ENCODE data around the gene COL13A1. TPM values are rescaled to one million over a fixed set of nuclear protein-coding genes. Genes with fewer than 3 reads are reported as not detected.

COL13A1 gene
- total RNA-seq, 1 donor from 2014 or later = 1.7 TPM

GRCh38 chr10:69792341-69792740 is 9.4 kb upstream of the COL13A1 start:
- DNase-seq = no peak

- DNase-seq = no peak
Measured at GRCh38 chr10:69794673-69795072, 7.0 kb upstream of the COL13A1 start.

- no peak for DNase-seq
Measured at GRCh38 chr10:69795242-69795934, 6.3 kb upstream of the COL13A1 start.

DNA sequence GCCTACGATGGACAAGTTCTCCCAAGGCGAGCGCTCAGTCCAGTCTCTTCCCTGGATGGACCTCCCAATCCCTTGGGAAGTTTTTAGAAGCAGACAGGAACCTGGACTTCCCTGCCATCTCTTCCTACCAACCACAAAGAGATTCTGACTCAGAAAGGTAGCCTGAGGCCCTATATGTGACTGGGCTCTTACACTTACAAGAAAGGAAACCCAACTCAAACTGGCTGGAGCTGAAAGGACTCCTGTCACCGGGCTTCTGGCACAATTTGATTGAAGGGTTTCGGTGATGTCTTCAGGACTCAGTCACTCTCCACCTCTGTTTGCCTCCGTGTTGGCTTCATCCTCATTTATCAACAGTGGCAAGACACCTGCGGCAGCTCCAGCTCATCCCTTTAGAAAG is 3.7 kb upstream of the COL13A1 start:
- DNase-seq = no peak

DNA sequence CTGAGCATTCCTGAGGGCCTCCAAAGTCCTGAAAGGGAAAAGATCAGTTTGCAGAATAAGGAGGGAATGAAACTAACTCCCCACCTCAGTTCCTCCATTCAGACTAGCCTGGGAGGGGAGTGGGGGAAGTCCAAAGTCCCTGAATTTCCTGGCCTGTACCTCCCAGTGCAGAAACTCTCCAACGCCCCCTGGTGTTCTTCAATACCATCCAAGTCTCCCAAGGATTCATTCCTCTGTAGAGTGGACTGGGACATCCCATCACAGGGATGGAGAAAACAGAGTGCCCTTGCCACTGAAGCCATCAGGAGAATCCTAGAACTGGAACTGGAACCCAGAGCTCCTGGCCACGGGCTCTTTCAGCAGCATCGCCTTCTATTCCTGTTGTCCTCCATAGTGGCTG is 1.6 kb upstream of the COL13A1 start:
- DNase-seq = no peak

DNA sequence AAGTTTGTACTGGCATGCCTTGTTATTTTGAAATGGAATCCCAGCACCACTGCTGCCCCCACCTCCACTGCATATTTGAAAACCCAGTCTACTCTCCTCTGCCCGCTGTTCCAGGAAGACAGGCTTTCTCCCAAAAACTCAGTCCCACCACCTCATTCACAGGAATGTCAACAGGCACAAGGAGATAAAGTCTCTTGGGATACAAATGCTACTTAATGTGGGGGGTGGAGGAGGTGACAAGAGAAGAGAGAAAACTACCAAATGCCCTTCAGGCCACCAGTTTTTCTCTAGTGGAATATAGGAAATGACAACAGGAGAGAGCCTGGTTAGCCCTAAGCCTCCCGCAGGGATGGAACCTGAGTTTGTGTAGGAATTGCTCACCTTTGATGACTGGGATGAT is 1.0 kb upstream of the COL13A1 start:
- DNase-seq = no peak

- no peak for DNase-seq
Measured at GRCh38 chr10:69801094-69801433, 642 bp upstream of the COL13A1 start.

DNA sequence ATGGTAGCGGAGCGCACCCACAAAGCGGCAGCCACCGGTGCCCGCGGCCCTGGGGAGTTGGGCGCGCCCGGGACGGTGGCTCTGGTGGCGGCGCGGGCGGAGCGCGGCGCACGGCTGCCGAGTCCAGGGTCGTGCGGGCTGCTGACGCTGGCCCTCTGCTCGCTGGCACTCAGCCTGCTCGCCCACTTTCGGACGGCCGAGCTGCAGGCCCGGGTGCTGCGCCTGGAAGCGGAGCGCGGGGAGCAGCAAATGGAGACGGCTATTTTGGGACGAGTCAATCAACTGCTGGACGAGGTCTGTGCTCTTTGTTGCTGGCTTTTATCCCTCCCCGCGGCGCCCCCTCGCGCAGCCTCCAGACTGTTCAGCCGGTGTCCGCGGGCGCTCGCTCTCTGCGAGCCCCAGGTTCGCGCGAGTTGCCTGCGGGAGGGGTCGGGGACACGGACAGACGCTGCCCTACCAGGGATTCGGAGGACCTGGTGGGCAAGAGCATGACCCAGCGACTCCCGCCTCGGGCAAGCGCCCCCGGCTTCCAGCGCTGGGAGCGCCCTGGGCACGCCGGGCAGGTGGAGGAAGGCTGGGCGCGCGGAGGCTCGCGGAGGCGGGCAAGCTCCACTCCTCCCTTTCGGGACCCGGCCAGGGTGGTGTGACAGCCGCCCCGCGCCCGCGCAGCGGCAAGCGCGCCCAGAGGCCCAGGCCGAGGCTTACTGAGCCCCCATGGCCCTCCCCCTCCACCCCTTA is 887 bp downstream of the COL13A1 start:
- no peak for DNase-seq

DNA sequence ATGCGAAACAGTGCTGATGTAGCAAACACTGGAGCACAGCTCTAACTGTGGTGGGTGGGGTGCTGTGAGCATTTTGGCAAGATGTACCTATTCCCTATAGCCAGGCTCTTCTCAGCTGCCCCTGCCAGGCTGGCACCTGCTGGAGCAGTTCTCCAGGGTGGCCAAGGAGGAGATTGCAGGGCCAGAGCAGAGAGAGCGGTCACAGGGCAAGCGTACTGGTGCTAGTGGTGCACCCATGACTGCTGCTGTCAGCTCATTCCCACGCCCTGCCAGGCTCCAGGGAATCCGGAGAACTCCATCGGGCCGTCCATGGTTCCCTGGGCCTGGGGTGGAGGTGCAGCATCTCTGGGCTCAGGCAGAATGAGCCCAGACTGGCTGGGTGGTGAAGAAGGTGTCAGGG is 2.1 kb downstream of the COL13A1 start:
- no peak for DNase-seq

DNA sequence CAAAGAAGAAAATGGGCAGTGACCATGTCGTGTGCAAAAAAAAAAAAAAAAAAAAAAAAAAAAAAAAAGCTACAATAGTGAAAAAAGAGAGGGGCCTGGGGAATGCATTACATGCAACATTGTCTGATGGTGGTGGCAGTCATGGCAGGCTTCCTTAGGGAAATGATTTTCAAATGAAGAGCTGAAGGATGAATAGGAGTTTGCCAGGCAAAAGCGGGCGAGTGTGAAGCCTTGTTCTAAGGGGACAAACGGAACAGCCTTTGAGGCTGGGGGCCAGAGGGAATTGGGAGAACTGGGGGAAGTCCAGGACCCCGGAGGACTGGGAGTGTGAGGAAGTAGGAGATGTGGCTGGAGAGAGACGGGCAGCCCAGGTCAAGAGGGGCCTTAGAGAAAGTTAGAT is 3.1 kb downstream of the COL13A1 start:
- DNase-seq = no peak

- no peak for DNase-seq
Measured at GRCh38 chr10:69807122-69807521, 5.4 kb downstream of the COL13A1 start.

DNA sequence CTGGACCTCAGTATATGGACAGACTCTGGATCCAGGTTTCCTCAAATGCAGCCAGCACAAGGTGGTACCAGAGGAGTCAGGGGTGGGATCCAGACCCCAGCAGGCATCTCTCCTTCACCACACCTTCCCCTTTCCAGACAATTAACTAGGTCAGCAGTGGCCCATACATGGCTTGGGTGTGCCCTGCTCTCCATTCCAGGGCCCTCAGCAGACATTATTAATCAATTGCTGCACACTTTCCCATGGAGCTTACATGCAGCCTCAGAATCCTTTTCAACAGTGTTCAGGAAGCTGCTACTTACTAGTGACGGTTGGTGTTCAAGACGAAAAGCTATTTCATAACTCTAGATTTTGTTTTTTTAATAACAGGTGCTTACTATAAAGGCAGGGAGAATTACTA is 6.0 kb downstream of the COL13A1 start:
- DNase-seq = no peak

DNA sequence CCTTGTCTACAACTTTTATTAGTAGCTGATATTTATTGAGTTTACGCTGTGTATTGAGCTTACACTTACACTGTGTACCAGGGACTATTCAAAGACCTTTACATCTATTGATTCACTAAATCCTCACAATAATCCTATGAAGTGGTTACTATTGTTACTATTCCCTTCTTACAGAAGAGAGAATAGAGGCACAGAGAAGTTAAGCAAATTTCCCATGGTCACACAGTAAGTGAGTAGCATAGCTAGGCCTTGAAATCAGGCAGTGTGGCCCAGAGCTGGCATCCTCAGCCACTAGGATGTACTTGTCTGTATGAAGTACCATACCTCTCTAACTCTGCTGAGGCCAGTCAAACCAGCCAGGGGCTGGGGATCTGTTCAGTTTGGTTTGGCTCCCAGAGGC is 7.6 kb downstream of the COL13A1 start:
- no peak for DNase-seq

DNA sequence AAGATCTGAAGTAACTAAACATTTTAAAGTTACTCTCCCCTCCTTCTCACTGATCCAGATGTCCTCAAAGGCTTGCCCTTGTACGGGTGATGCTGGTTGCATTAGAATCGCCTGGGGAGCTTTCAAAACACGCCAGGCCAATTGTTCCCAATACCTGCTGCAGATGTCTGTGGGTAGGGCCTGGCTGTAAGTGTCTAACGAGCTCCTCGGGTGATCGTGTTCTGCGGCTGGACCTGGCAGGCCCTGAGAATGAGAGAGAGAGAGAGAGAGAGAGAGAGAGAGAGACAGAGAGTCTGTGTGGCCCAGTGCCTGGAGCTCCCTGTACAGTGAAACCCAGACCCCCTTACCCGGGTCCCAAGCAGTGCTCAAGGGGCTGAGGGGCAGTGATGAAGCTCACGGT is 8.4 kb downstream of the COL13A1 start:
- DNase-seq = no peak

- no peak for DNase-seq
Measured at GRCh38 chr10:69810675-69811397, 9.1 kb downstream of the COL13A1 start.

DNA sequence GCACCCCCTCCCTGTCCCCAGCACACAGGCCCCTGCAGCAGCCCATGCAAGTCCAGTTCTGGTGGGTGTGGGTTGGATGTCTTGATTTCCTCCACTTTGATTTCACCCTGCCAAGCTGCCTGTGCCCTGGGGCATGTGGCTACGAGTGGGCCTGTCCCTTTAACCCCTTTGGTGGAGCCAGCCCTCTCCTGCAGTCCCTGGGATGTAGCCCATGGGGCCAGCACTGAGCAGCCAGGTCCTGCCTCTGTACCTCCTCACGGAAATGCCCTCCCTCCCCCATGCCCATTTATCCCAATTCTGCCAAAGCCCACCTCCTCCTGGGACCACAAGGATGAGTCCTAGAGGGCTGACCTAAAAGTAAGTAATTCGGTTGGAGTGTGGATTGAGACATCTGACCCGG is 11.9 kb downstream of the COL13A1 start:
- DNase-seq = no peak

- DNase-seq = no peak
Measured at GRCh38 chr10:69814251-69814650, 12.5 kb downstream of the COL13A1 start.

DNA sequence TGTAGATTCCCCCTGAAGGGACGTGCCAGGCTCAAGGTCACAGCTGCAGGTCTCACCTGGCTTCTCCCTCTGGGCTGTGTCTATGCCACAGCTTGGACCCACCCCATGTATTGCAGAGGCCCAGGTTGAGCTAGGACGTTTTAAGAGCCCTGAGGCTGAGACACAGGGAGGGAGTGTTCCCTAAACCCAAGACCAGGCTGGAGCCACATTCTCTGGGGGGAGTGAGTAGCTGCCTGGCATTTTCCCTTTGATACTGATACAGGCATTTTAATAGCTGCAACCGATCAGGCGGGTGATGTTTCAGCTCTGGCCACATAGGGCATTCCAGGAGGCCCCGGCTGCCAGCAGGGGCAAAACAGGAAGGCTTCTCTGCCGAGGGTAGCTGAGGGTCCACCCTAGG is 13.4 kb downstream of the COL13A1 start:
- DNase-seq = no peak

GRCh38 chr10:69816521-69816920 is 14.8 kb downstream of the COL13A1 start:
- no peak for DNase-seq

- no peak for DNase-seq
Measured at GRCh38 chr10:69817078-69817581, 15.4 kb downstream of the COL13A1 start.

GRCh38 chr10:69818676-69819239 is 17.1 kb downstream of the COL13A1 start:
- DNase-seq = no peak

DNA sequence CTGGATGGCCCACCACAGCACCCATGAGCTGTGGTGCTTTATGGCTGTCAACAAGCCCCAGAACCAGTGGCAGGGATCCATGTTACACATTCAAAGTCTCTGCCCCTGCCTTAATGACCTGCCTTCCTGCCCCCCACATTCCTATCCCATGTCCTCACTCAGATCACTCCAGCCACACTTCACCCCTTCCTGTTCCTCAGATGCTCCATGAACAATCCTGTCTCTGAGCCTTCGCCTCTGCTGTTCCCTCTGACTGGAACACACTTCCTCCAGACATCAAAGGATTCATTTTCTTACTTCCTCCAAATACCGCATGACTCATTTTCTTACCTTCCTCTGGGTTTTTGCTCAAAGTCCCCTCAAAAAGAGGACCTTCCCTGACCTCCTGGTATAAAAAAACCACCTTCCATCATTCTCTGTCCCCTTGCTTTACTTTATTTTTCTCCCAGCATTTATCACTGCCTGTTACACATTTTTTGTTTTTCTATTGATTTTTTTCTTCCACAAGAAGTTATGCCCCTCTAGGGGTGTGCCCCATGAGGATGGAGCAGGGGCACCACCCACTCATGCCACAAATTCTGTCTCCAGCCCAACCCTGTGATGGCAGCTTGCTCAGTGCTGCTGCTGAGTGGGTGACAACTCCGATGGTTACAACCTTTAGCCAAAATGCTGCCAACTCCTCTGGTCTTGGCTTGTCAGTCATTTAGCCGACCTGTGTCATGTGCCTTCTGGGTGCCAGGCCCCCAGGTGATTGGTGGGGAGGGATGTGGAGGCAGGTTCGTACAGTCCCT is 18.2 kb downstream of the COL13A1 start:
- DNase-seq = no peak
